SK-N-SH treated with all-trans-retinoic acid at 6 μM for 48 hours (cell line): ENCODE results near the gene NDP.

ENCODE experiments used
- ATAC-seq: fragments of 200-7000 bp; cut with Tn5 transposase; 3 replicates; pipeline ENCODE4 v1.9.1; 2020; ENCODE audit warnings: mild to moderate bottlenecking, moderate library complexity
- ARNTL ChIP-seq: fragments of 450-650 bp; formaldehyde crosslinking; IDR thresholded peaks from 2 replicates; pipeline ENCODE4 v1.5.0; 2020; ENCODE audit warnings: low read depth, mild to moderate bottlenecking, moderate library complexity, borderline replicate concordance
- BACH2 ChIP-seq: fragments of 250-450 bp; sonication (Bioruptor Pico); IDR thresholded peaks from 2 replicates; pipeline ENCODE4 v1.9.0; 2021; ENCODE audit warnings: mild to moderate bottlenecking, borderline replicate concordance
- CREB5 ChIP-seq: fragments of 250-450 bp; sonication (Bioruptor Pico); IDR thresholded peaks from 2 replicates; pipeline ENCODE4 v1.5.1; 2020; ENCODE audit warnings: low read depth, mild to moderate bottlenecking, moderate library complexity
- CSDC2 ChIP-seq: fragments of 250-450 bp; sonication (Bioruptor Pico); IDR thresholded peaks from 2 replicates; pipeline ENCODE4 v1.5.0; 2020; ENCODE audit warnings: mild to moderate bottlenecking, moderate library complexity
- CSRNP3 ChIP-seq: fragments of 250-450 bp; sonication (Bioruptor Pico); IDR thresholded peaks from 2 replicates; pipeline ENCODE4 v1.5.1; 2021; ENCODE audit warnings: mild to moderate bottlenecking, moderate library complexity
- ESRRG ChIP-seq: fragments of 250-450 bp; sonication (Bioruptor Pico); IDR thresholded peaks from 2 replicates; pipeline ENCODE4 v1.6.1; 2021; ENCODE audit warnings: mild to moderate bottlenecking
- GLIS3 ChIP-seq: fragments of 250-450 bp; sonication (Bioruptor Pico); IDR thresholded peaks from 2 replicates; pipeline ENCODE4 v1.5.0; 2020; ENCODE audit warnings: mild to moderate bottlenecking, moderate library complexity
- ISL1 ChIP-seq: fragments of 250-450 bp; sonication (Bioruptor Pico); IDR thresholded peaks from 2 replicates; pipeline ENCODE4 v2.1.2; 2022; ENCODE audit warnings: mild to moderate bottlenecking, moderate library complexity
- OSR1 ChIP-seq: fragments of 250-450 bp; sonication (Bioruptor Pico); IDR thresholded peaks from 2 replicates; pipeline ENCODE4 v1.8.0; 2022; ENCODE audit warnings: moderate library complexity, mild to moderate bottlenecking, inconsistent platforms
- POU6F1 ChIP-seq: fragments of 250-450 bp; sonication (Bioruptor Pico); IDR thresholded peaks from 2 replicates; pipeline ENCODE4 v1.8.0; 2021; ENCODE audit warnings: low read depth, mild to moderate bottlenecking, moderate library complexity, borderline replicate concordance
- SNAI2 ChIP-seq: fragments of 250-450 bp; sonication (Bioruptor Pico); IDR thresholded peaks from 2 replicates; pipeline ENCODE4 v1.5.0; 2020; ENCODE audit warnings: mild to moderate bottlenecking, moderate library complexity
- TCF4 ChIP-seq: fragments of 250-450 bp; sonication (Bioruptor Pico); IDR thresholded peaks from 2 replicates; pipeline ENCODE4 v1.8.0; 2021; ENCODE audit warnings: mild to moderate bottlenecking, moderate library complexity, borderline replicate concordance
- TOX ChIP-seq: fragments of 250-450 bp; sonication (Bioruptor Pico); IDR thresholded peaks from 2 replicates; pipeline ENCODE4 v1.8.0; 2021; ENCODE audit warnings: mild to moderate bottlenecking, moderate library complexity, borderline replicate concordance
- TSHZ2 ChIP-seq: fragments of 250-450 bp; sonication (Bioruptor Pico); IDR thresholded peaks from 2 replicates; pipeline ENCODE4 v1.5.0; 2020; ENCODE audit warnings: mild to moderate bottlenecking, moderate library complexity
- ZC3H10 ChIP-seq: fragments of 250-450 bp; sonication (Bioruptor Pico); IDR thresholded peaks from 2 replicates; pipeline ENCODE4 v1.5.1; 2021; ENCODE audit warnings: mild to moderate bottlenecking, moderate library complexity
- ZFP3 ChIP-seq: fragments of 250-450 bp; sonication (Bioruptor Pico); IDR thresholded peaks from 2 replicates; pipeline ENCODE4 v1.5.0; 2020; ENCODE audit warnings: mild to moderate bottlenecking, moderate library complexity
- ZFP30 ChIP-seq: fragments of 450-650 bp; formaldehyde crosslinking; IDR thresholded peaks from 2 replicates; pipeline ENCODE4 v1.5.0; 2022; ENCODE audit warnings: mild to moderate bottlenecking, moderate library complexity
- ZNF565 ChIP-seq: fragments of 450-650 bp; formaldehyde crosslinking; conservative IDR thresholded peaks from 2 replicates; pipeline ENCODE4 v1.5.0; 2020; ENCODE audit warnings: low read depth, mild to moderate bottlenecking, moderate library complexity
- ZNF70 ChIP-seq: fragments of 450-650 bp; formaldehyde crosslinking; IDR thresholded peaks from 2 replicates; pipeline ENCODE4 v1.5.0; 2020; ENCODE audit warnings: mild to moderate bottlenecking, moderate library complexity
- ZNF8 ChIP-seq: fragments of 450-650 bp; formaldehyde crosslinking; IDR thresholded peaks from 2 replicates; pipeline ENCODE4 v1.5.0; 2020; ENCODE audit warnings: mild to moderate bottlenecking, moderate library complexity

The NDP gene

GRCh38 chrX:43970528-43970927 is 2.7 kb downstream of the NDP start:
- TF ChIP-seq BACH2 (no peak), CREB5 (CRISPR knock-in tag) (no peak), ESRRG (CRISPR knock-in tag) (no peak), CSDC2 (CRISPR knock-in tag) (no peak)
- peak; percentile 45; the same call in 2 of the 3 replicates for ATAC-seq

GRCh38 chrX:43969504-43970501 is 3.4 kb downstream of the NDP start:
- peak; percentile 68 for ATAC-seq
- no peak for TF ChIP-seq ZNF8 (CRISPR knock-in tag)
- TF ChIP-seq CSRNP3: no peak

- TF ChIP-seq TSHZ2 (CRISPR knock-in tag) (no peak), ZFP3 (CRISPR knock-in tag) (no peak), GLIS3 (no peak), ZFP30 (CRISPR knock-in tag) (no peak), BACH2 (no peak), ZNF565 (CRISPR knock-in tag) (no peak), POU6F1 (CRISPR knock-in tag) (no peak), TOX (no peak), TCF4 (no peak), CREB5 (CRISPR knock-in tag) (no peak), ZNF70 (CRISPR knock-in tag) (no peak), SNAI2 (CRISPR knock-in tag) (no peak), CSRNP3 (no peak), ZC3H10 (CRISPR knock-in tag) (no peak), ZNF8 (CRISPR knock-in tag) (no peak), ESRRG (CRISPR knock-in tag) (no peak), CSDC2 (CRISPR knock-in tag) (no peak), ARNTL (CRISPR knock-in tag) (no peak), ISL1 (CRISPR knock-in tag) (no peak), OSR1 (CRISPR knock-in tag) (no peak)
- ATAC-seq: no peak
These were observed 4.8 kb downstream of the NDP start for GRCh38 chrX:43968359-43968781.
